ENCODE results near the gene ADGRV1. TPM values are rescaled to one million over a fixed set of nuclear protein-coding genes. Genes with fewer than 3 reads are reported as not detected.
"Not testable (repeated sequence)": the region's sequence is repeated elsewhere in the genome, so short reads cannot be mapped to it uniquely, and the experiment has no call there.

Gene ADGRV1
- polyA plus RNA-seq, 3 donors: 0.18 to 0.33 TPM; not detected in 1

DNA sequence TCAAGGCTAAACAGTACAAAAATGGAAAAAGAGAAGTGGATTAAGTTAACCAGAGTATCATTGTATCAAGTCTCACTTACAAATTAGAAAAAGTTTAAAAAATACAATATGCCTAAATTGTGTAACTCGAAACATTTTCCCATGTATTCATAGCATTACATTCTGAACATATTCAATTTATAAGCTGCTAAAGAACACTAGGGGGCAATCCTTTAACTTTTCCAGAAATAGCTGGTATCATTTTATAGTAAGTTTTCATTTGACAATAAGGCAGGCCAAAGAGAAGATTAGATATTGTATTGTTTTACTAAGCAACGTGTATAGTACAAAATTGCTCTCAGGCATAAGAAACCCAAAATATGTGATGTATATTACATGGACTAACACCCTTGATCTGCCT lies 234.6 kb downstream of the ADGRV1 start:
- H3K27me3 Mint-ChIP-seq (ENCODE audit: low read depth in 3 of 3): peaks cover 0 to 1% (median 0%) of the 10 kb centered on the region in 3 donors

DNA sequence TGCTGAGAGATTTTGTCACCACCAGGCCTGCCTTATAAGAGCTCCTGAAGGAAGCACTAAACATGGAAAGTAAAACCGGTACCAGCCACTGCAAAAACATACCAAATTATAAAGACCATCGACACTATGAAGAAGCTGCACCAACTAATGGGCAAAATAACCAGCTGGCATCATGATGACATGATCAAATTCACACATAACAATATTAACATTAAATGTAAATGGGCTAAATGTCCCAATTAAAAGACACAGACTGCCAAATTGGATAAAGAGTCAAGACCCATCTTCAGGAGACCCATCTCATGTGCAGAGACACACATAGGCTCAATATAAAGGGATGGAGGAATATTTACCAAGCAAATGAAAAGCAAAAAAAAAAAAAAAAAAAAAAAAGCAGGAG lies 238.3 kb downstream of the ADGRV1 start:
- H3K79me2 ChIP-seq (ENCODE audit: insufficient read depth, low read length); H3K4me1 Mint-ChIP-seq; H3K4me3 Mint-ChIP-seq; H3K4me3 ChIP-seq (replicated peaks in 1 of 3; ENCODE audit: low read depth in 2 of 3, low read length in 3 of 3); H3K4me2 ChIP-seq (replicated peaks; ENCODE audit: extremely low read depth, low read length, poor library complexity, severe bottlenecking); H3K27me3 ChIP-seq (ENCODE audit: control insufficient read depth in 2 of 2, insufficient read depth in 2 of 2, low read length in 2 of 2); H3K36me3 Mint-ChIP-seq; DNase-seq; H3K27me3 Mint-ChIP-seq (ENCODE audit: low read depth in 3 of 3); H3K9me3 ChIP-seq (replicated peaks in 1 of 2; ENCODE audit: control insufficient read depth in 1 of 2, insufficient read depth in 1 of 2, low read length in 2 of 2); H3K27ac ChIP-seq (ENCODE audit: low read depth in 1 of 2, low read length in 2 of 2); H3K9ac ChIP-seq (ENCODE audit: insufficient read depth, low read length, poor library complexity, severe bottlenecking); H3K36me3 ChIP-seq (replicated peaks in 1 of 2; ENCODE audit: control insufficient read depth in 1 of 2, insufficient read depth in 2 of 2, low read length in 2 of 2); intact Hi-C loops (cut with micrococcal nuclease); H3K27ac Mint-ChIP-seq; H4K20me1 ChIP-seq (ENCODE audit: insufficient read depth, low read length); H2AFZ ChIP-seq (ENCODE audit: insufficient read depth, low read depth, low read length, poor library complexity, severe bottlenecking); H3K4me1 ChIP-seq (ENCODE audit: control insufficient read depth in 1 of 2, insufficient read depth in 2 of 2, low read length in 2 of 2): not testable (repeated sequence)
- 100% methylated on average over 1 of the region's 2 CpGs for WGBS (ENCODE audit: insufficient coverage)
- H3K9me3 Mint-ChIP-seq: peaks cover 14 to 33% (median 23%) of the 10 kb centered on the region in 7 donors

More for the DNA sequence above, 234.6 kb downstream of the ADGRV1 start:
- Histone ChIP-seq H3K27ac (ENCODE audit: low read depth in 1 of 2, low read length in 2 of 2) (no peak overlapping the region), H4K20me1 (ENCODE audit: insufficient read depth, low read length) (no peaks in the 10 kb centered on the region), H3K9me3 (replicated peaks in 1 of 2; ENCODE audit: control insufficient read depth in 1 of 2, insufficient read depth in 1 of 2, low read length in 2 of 2) (no peaks in the 10 kb centered on the region), H3K9ac (ENCODE audit: insufficient read depth, low read length, poor library complexity, severe bottlenecking) (no peak overlapping the region), H2AFZ (ENCODE audit: insufficient read depth, low read depth, low read length, poor library complexity, severe bottlenecking) (no peak overlapping the region), H3K27me3 (ENCODE audit: control insufficient read depth in 2 of 2, insufficient read depth in 2 of 2, low read length in 2 of 2) (no peaks in the 10 kb centered on the region), H3K4me2 (replicated peaks; ENCODE audit: extremely low read depth, low read length, poor library complexity, severe bottlenecking) (no peak overlapping the region), H3K4me3 (replicated peaks in 1 of 3; ENCODE audit: low read depth in 2 of 3, low read length in 3 of 3) (no peak overlapping the region), H3K36me3 (replicated peaks in 1 of 2; ENCODE audit: control insufficient read depth in 1 of 2, insufficient read depth in 2 of 2, low read length in 2 of 2) (no peaks in the 10 kb centered on the region), H3K4me1 (ENCODE audit: control insufficient read depth in 1 of 2, insufficient read depth in 2 of 2, low read length in 2 of 2) (no peaks in the 10 kb centered on the region), H3K79me2 (ENCODE audit: insufficient read depth, low read length) (no peaks in the 10 kb centered on the region)
- intact Hi-C loops (cut with micrococcal nuclease): no loop called here
- Mint-ChIP-seq H3K9me3 (peaks cover 9 to 19% (median 17%) of the 10 kb centered on the region in 7 donors), H3K4me3 (no peak overlapping the region), H3K4me1 (no peaks in the 10 kb centered on the region), H3K27ac (no peak overlapping the region), H3K36me3 (no peaks in the 10 kb centered on the region)
- WGBS (ENCODE audit: insufficient coverage): no CpG with 5 or more reads among the region's 2 CpGs
- no peak for DNase-seq
- TF ChIP-seq, protein P1, sequence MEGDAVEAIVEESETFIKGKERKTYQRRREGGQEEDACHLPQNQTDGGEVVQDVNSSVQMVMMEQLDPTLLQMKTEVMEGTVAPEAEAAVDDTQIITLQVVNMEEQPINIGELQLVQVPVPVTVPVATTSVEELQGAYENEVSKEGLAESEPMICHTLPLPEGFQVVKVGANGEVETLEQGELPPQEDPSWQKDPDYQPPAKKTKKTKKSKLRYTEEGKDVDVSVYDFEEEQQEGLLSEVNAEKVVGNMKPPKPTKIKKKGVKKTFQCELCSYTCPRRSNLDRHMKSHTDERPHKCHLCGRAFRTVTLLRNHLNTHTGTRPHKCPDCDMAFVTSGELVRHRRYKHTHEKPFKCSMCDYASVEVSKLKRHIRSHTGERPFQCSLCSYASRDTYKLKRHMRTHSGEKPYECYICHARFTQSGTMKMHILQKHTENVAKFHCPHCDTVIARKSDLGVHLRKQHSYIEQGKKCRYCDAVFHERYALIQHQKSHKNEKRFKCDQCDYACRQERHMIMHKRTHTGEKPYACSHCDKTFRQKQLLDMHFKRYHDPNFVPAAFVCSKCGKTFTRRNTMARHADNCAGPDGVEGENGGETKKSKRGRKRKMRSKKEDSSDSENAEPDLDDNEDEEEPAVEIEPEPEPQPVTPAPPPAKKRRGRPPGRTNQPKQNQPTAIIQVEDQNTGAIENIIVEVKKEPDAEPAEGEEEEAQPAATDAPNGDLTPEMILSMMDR (IDR thresholded peaks at IDR 0.05): no peak

DNA sequence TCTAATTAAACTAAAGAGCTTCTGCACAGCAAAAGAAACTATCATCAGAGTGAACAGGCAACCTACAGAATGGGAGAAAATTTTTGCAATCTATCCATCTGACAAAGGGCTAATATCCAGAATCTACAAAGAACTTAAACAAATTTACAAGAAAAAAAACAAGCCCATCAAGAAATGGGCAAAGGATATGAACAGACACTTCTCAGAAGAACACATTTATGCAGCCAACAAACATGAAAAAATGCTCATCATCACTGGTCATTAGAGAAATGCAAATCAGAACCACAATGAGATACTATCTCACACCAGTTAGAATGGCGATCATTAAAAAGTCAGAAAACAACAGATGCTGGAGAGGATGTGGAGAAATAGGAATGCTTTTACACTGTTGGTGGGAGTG lies 241.5 kb downstream of the ADGRV1 start:
- H3K9me3 ChIP-seq (replicated peaks in 1 of 2; ENCODE audit: control insufficient read depth in 1 of 2, insufficient read depth in 1 of 2, low read length in 2 of 2); H3K4me3 ChIP-seq (replicated peaks in 1 of 3; ENCODE audit: low read depth in 2 of 3, low read length in 3 of 3); H3K9ac ChIP-seq (ENCODE audit: insufficient read depth, low read length, poor library complexity, severe bottlenecking); DNase-seq; H2AFZ ChIP-seq (ENCODE audit: insufficient read depth, low read depth, low read length, poor library complexity, severe bottlenecking); H3K4me1 Mint-ChIP-seq; H3K4me2 ChIP-seq (replicated peaks; ENCODE audit: extremely low read depth, low read length, poor library complexity, severe bottlenecking); intact Hi-C loops (cut with micrococcal nuclease); H3K4me1 ChIP-seq (ENCODE audit: control insufficient read depth in 1 of 2, insufficient read depth in 2 of 2, low read length in 2 of 2); H3K36me3 ChIP-seq (replicated peaks in 1 of 2; ENCODE audit: control insufficient read depth in 1 of 2, insufficient read depth in 2 of 2, low read length in 2 of 2); H3K27ac Mint-ChIP-seq; H3K27me3 ChIP-seq (ENCODE audit: control insufficient read depth in 2 of 2, insufficient read depth in 2 of 2, low read length in 2 of 2); H3K4me3 Mint-ChIP-seq; H3K79me2 ChIP-seq (ENCODE audit: insufficient read depth, low read length); H3K36me3 Mint-ChIP-seq; H3K27ac ChIP-seq (ENCODE audit: low read depth in 1 of 2, low read length in 2 of 2); H3K27me3 Mint-ChIP-seq (ENCODE audit: low read depth in 3 of 3); H4K20me1 ChIP-seq (ENCODE audit: insufficient read depth, low read length): not testable (repeated sequence)
- H3K9me3 Mint-ChIP-seq: peaks cover 14 to 33% (median 23%) of the 10 kb centered on the region in 7 donors
- WGBS (ENCODE audit: insufficient coverage): no CpG with 5 or more reads among the region's 1 CpG

DNA sequence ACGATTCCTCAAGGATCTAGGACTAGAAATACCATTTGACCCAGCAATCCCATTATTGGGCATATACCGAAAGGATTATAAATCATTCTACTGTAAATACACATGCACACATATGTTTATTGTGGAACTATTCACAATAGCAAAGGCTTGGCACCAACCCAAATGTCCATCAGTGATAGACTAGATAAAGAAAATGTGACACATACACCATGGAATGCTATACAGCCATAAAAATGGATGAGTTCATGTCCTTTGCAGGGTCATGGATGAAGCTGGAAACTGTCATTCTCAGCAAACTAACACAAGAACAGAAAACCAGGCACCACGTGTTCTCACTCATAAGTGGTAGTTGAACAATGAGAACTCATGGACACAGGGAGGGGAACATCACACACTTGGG lies 241.9 kb downstream of the ADGRV1 start:
- H3K27me3 ChIP-seq (ENCODE audit: control insufficient read depth in 2 of 2, insufficient read depth in 2 of 2, low read length in 2 of 2); H3K27ac ChIP-seq (ENCODE audit: low read depth in 1 of 2, low read length in 2 of 2); H4K20me1 ChIP-seq (ENCODE audit: insufficient read depth, low read length); H3K27me3 Mint-ChIP-seq (ENCODE audit: low read depth in 3 of 3); H3K4me3 ChIP-seq (replicated peaks in 1 of 3; ENCODE audit: low read depth in 2 of 3, low read length in 3 of 3); H3K4me2 ChIP-seq (replicated peaks; ENCODE audit: extremely low read depth, low read length, poor library complexity, severe bottlenecking); H3K4me1 ChIP-seq (ENCODE audit: control insufficient read depth in 1 of 2, insufficient read depth in 2 of 2, low read length in 2 of 2); intact Hi-C loops (cut with micrococcal nuclease); H3K4me1 Mint-ChIP-seq; H3K4me3 Mint-ChIP-seq; H2AFZ ChIP-seq (ENCODE audit: insufficient read depth, low read depth, low read length, poor library complexity, severe bottlenecking); H3K36me3 ChIP-seq (replicated peaks in 1 of 2; ENCODE audit: control insufficient read depth in 1 of 2, insufficient read depth in 2 of 2, low read length in 2 of 2); DNase-seq; H3K36me3 Mint-ChIP-seq; H3K9ac ChIP-seq (ENCODE audit: insufficient read depth, low read length, poor library complexity, severe bottlenecking); H3K9me3 ChIP-seq (replicated peaks in 1 of 2; ENCODE audit: control insufficient read depth in 1 of 2, insufficient read depth in 1 of 2, low read length in 2 of 2); H3K27ac Mint-ChIP-seq; H3K79me2 ChIP-seq (ENCODE audit: insufficient read depth, low read length): not testable (repeated sequence)
- peaks cover 13 to 33% (median 23%) of the 10 kb centered on the region in 7 donors for H3K9me3 Mint-ChIP-seq
- no CpG with 5 or more reads among the region's 3 CpGs for WGBS (ENCODE audit: insufficient coverage)

Measured in CD14-positive monocyte (primary cell).